Sigmoid colon (tissue), 7 donors: Measurements from ENCODE around the gene UBE2D3. TPM values are rescaled to one million over a fixed set of nuclear protein-coding genes. Genes with fewer than 3 reads are reported as not detected.

ENCODE experiments used
- DNase-seq: peaks from one replicate; pipeline ENCODE4 v3.0.0-alpha.2; 2019
- H3K27ac ChIP-seq, 4 donors: fragments of 200-600 bp; sonication (generic); one replicate each; pipeline ENCODE4 v1.5.1; 2016 to 2019; ENCODE audit warnings: mild to moderate bottlenecking in 1 of 4
- H3K27me3 ChIP-seq, 3 donors: fragments of 200-600 bp; sonication (generic); one replicate each; pipeline ENCODE4 v1.5.1; 2019; ENCODE audit warnings: mild to moderate bottlenecking in 1 of 3
- H3K36me3 ChIP-seq, 4 donors: fragments of 200-600 bp; sonication (generic); one replicate each; pipeline ENCODE4 v1.5.1; 2016 to 2019
- H3K4me1 ChIP-seq, 4 donors: fragments of 200-600 bp; sonication (generic); one replicate each; pipeline ENCODE4 v1.5.1; 2017 to 2019
- H3K4me3 ChIP-seq, 4 donors: fragments of 200-600 bp; sonication (generic); one replicate each; pipeline ENCODE4 v1.5.1; 2017 to 2019; ENCODE audit warnings: mild to moderate bottlenecking in 2 of 4, moderate library complexity in 1 of 4
- H3K9me3 ChIP-seq, 4 donors: fragments of 200-600 bp in 3 of 4; sonication (generic) in 3 of 4; one replicate each; pipeline versions ENCODE4 v1.5.1 to v1.6.1; 2013 to 2019
- CTCF ChIP-seq, 4 experiments: fragments of 450-650 bp in 3 of 4; fragments of 200-600 bp in 1 of 4; IDR thresholded peaks; one replicate each; pipeline ENCODE4 v1.5.1; 2016 to 2019; ENCODE audit warnings: antibody characterized with exemption in 4 of 4, mild to moderate bottlenecking in 3 of 4, moderate library complexity in 2 of 4
- EP300 ChIP-seq, 4 donors: sonication (generic); formaldehyde crosslinking; IDR thresholded peaks; one replicate each; pipeline ENCODE4 v1.6.1; 2017; ENCODE audit warnings: antibody characterized with exemption in 4 of 4
- POLR2A ChIP-seq, 2 donors: fragments of 450-650 bp; IDR thresholded peaks; one replicate each; pipeline ENCODE4 v1.6.1; 2016; ENCODE audit warnings: antibody characterized with exemption in 2 of 2, mild to moderate bottlenecking in 2 of 2, moderate library complexity in 2 of 2
- POLR2AphosphoS5 ChIP-seq, 4 donors: sonication (generic); formaldehyde crosslinking; IDR thresholded peaks; one replicate each; pipeline ENCODE4 v1.6.1; 2017; ENCODE audit warnings: antibody characterized with exemption in 4 of 4
- WGBS, 2 donors: extraction: QIAGEN DNeasy Blood & Tissue Kit; methylation state at CpG; one replicate each; pipeline ENCODE4 v1.1.7; 2013; 5-methylcytosine and 5-hydroxymethylcytosine counted together
- intact Hi-C: fragments of 100-400 bp; cut with DNase I; formaldehyde crosslinking; loops from one replicate; pipeline ENCODE4 v1.15.1; 2023
- polyA plus RNA-seq, 3 donors: library from polyadenylated mRNA; stranded (reverse); fragments of 200-250 nt; gene quantifications; one replicate each; pipeline ENCODE4 v1.2.3, GENCODE V29; 2013
- total RNA-seq, 4 donors: library from RNA; depleted of rRNA; stranded (reverse); fragments of >200 nt; gene quantifications; one replicate each; pipeline ENCODE4 v1.1.0, GENCODE V29; 2016
- donor health status: healthy with polysubstance abuse.
- donor health status: Bipolar disorder and iron deficiency.
- donor health status: healthy.

UBE2D3 gene
- total and polyA plus RNA-seq, 7 donors, result 206 to 404 (median 313) TPM

GRCh38 chr4:102850370-102850769 is 23.0 kb upstream of the UBE2D3 start:
- TF ChIP-seq EP300 (IDR thresholded peaks at IDR 0.05) (no peak), POLR2A (IDR thresholded peaks at IDR 0.05) (no peak), POLR2AphosphoS5 (IDR thresholded peaks at IDR 0.05) (no peak), CTCF (IDR thresholded peaks at IDR 0.05) (no peak)
- Histone ChIP-seq H3K4me1 (no peaks in the 10 kb centered on the region), H3K27me3 (no peaks in the 10 kb centered on the region), H3K27ac (no peak overlapping the region), H3K36me3 (no peaks in the 10 kb centered on the region), H3K9me3 (no peaks in the 10 kb centered on the region), H3K4me3 (no peak overlapping the region)
- 42 to 82% methylated on average over 2 of the region's 2 CpGs for WGBS, 2 donors
- intact Hi-C loops, result no loop called here
- DNase-seq, result no peak

- intact Hi-C loops, result no loop called here
- TF ChIP-seq POLR2A (IDR thresholded peaks at IDR 0.05) (no peak), EP300 (IDR thresholded peaks at IDR 0.05) (no peak), POLR2AphosphoS5 (IDR thresholded peaks at IDR 0.05) (no peak), CTCF (IDR thresholded peaks at IDR 0.05) (no peak)
- no peaks in the 10 kb centered on the region for H3K9me3 ChIP-seq
- WGBS, 2 donors, result 76 to 85% methylated on average over 3 of the region's 3 CpGs
- no peak for DNase-seq
- no peak overlapping the region for H3K27ac ChIP-seq
- H3K36me3 ChIP-seq, result no peaks in the 10 kb centered on the region
- no peak overlapping the region for H3K4me3 ChIP-seq
- H3K27me3 ChIP-seq, result no peaks in the 10 kb centered on the region
- no peaks in the 10 kb centered on the region for H3K4me1 ChIP-seq
Measured at GRCh38 chr4:102849579-102850104, 22.3 kb upstream of the UBE2D3 start.

- H3K4me1 ChIP-seq, result no peaks in the 10 kb centered on the region
- H3K27me3 ChIP-seq, result no peaks in the 10 kb centered on the region
- H3K27ac ChIP-seq, result no peak overlapping the region
- no peaks in the 10 kb centered on the region for H3K9me3 ChIP-seq
- intact Hi-C loops, result no loop called here
- H3K4me3 ChIP-seq, result no peak overlapping the region
- TF ChIP-seq EP300 (IDR thresholded peaks at IDR 0.05) (no peak), POLR2AphosphoS5 (IDR thresholded peaks at IDR 0.05) (no peak)
- H3K36me3 ChIP-seq, result no peaks in the 10 kb centered on the region
- DNase-seq, result no peak
- whole genome bisulfite sequencing, 2 donors, result 95 to 98% methylated on average over 8 of the region's 8 CpGs
Measured at GRCh38 chr4:102847687-102848086, 20.3 kb upstream of the UBE2D3 start.

GRCh38 chr4:102843938-102844337 is 16.6 kb upstream of the UBE2D3 start:
- Histone ChIP-seq H3K36me3 (no peaks in the 10 kb centered on the region), H3K9me3 (no peaks in the 10 kb centered on the region), H3K4me3 (no peak overlapping the region), H3K27me3 (no peaks in the 10 kb centered on the region), H3K4me1 (no peaks in the 10 kb centered on the region), H3K27ac (no peak overlapping the region)
- DNase-seq, result no peak
- WGBS, 2 donors, result 94 to 95% methylated on average over 1 of the region's 1 CpG
- no peak for TF ChIP-seq CTCF (IDR thresholded peaks at IDR 0.05)
- intact Hi-C loops, result no loop called here

GRCh38 chr4:102843273-102843672 is 15.9 kb upstream of the UBE2D3 start:
- no peak for TF ChIP-seq CTCF (IDR thresholded peaks at IDR 0.05)
- TF ChIP-seq EP300 (IDR thresholded peaks at IDR 0.05), result no peak
- no peak for TF ChIP-seq POLR2A (IDR thresholded peaks at IDR 0.05)
- TF ChIP-seq POLR2AphosphoS5 (IDR thresholded peaks at IDR 0.05), result no peak
- H3K4me3 ChIP-seq, result no peak overlapping the region
- no peaks in the 10 kb centered on the region for H3K27me3 ChIP-seq
- intact Hi-C loops, result no loop called here
- no peaks in the 10 kb centered on the region for H3K9me3 ChIP-seq
- H3K36me3 ChIP-seq, result no peaks in the 10 kb centered on the region
- no peaks in the 10 kb centered on the region for H3K4me1 ChIP-seq
- no peak for DNase-seq
- H3K27ac ChIP-seq, result no peak overlapping the region
